HG02870 (cell line): ENCODE measurements around the gene CSNK2B.

Source experiments
- ATAC-seq: cut with Tn5 transposase; IDR thresholded peaks from one replicate; pipeline ENCODE4 v1.9.1; 2021; ENCODE audit warnings: mild to moderate bottlenecking, moderate library complexity; ENCODE audit not compliant: unreplicated experiment

CSNK2B gene

GRCh38 chr6:31660381-31661261 is 5.3 kb upstream of the CSNK2B start, which contains the start of gene C6orf47:
C6orf47 (minus strand) TSS chr6:31660778; CDS start chr6:31659947, 831 bp downstream.
- peak; percentile 41 for ATAC-seq

DNA sequence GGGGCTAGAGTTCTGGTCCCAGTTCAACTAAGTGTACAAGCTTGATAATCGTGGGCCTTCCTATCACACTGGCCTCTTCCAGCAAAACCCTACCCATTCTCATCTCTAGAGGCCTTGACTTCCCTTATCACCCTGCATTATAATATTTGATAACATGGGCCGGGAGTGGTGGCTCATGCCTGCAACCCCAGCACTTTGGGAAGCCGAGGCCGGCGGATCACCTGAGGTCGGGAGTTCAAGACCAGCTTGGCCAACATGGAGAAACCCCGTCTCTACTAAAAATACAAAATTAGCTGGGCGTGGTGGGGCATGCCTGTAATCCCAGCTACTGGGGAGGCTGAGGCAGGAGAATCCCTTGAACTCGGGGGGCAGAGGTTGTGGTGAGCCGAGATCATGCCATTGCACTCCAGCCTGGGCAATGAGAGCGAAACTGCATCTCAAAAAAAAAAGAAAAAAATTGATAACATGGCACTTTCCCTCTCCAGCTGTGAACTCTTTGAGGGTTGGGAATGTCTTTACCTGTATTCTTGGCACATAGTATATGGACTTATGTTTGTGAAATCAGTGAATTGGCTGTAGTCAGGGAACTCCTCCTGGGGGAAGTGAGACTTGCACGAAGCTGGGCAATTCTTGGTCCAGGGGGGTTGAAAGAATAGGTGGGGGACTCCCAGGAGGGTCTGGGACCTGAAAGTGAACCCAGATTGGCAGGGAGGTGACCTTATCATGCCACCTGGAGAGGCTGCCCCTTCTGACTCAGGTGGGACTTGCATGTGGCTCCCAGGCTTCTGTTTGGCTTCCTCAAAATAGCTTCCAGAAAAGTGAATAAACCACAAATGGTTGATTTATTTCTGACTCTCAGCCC is 4.4 kb upstream of the CSNK2B start:
- no peak for ATAC-seq

- ATAC-seq: no peak
These were observed 3.7 kb upstream of the CSNK2B start for GRCh38 chr6:31662124-31662723.

GRCh38 chr6:31663126-31663960 is 2.5 kb upstream of the CSNK2B start:
- no peak for ATAC-seq

- no peak for ATAC-seq
These were observed 1.7 kb upstream of the CSNK2B start for GRCh38 chr6:31663961-31664789.

- peak; percentile 35 for ATAC-seq
These were observed 935 bp upstream of the CSNK2B start, which contains the start of gene GPANK1 for GRCh38 chr6:31664790-31665500. GPANK1 (minus strand) TSS chr6:31664997; CDS start chr6:31664478, 519 bp downstream.

DNA sequence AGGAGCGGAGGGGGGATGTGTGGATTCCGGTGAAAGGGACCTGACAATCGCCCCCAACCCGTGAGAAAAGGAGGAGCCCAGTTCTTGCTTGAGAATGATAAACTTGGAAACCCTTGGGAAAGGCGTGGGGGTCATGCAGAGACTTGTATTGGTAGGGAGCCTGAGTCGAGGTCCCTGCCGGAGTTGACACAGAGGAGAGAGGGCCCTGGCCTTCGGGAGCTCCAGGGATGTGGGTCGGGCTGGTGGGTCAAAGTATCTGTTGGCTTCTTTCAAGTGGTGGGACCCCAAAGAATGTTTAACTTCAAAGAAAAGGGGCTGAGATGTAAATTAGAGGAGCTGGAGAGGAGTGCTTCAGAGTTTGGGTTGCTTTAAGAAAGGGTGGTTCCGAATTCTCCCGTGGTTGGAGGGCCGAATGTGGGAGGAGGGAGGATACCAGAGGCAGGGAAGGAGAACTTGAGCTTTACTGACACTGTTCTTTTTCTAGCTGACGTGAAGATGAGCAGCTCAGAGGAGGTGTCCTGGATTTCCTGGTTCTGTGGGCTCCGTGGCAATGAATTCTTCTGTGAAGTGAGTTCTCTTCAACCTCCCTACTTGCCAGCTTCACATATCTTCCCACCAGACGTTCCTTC is 571 bp downstream of the CSNK2B start:
- ATAC-seq: no peak

DNA sequence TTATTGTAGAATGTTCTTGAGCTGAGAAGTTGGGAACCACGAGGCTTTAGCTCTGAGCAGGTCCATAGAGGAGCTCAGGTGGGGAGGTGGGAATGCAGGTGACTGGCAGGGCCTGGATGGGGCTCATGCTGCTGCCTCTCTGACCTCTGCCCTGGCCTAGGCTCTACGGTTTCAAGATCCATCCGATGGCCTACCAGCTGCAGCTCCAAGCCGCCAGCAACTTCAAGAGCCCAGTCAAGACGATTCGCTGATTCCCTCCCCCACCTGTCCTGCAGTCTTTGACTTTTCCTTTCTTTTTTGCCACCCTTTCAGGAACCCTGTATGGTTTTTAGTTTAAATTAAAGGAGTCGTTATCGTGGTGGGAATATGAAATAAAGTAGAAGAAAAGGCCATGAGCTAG is 3.8 kb downstream of the CSNK2B start, which contains the start of gene LY6G5B:
Gene LY6G5B (plus strand): TSS at position 301 of the 400 bp plus-strand sequence. CDS start 975 bp downstream, outside the sequence.
- ATAC-seq: no peak

DNA sequence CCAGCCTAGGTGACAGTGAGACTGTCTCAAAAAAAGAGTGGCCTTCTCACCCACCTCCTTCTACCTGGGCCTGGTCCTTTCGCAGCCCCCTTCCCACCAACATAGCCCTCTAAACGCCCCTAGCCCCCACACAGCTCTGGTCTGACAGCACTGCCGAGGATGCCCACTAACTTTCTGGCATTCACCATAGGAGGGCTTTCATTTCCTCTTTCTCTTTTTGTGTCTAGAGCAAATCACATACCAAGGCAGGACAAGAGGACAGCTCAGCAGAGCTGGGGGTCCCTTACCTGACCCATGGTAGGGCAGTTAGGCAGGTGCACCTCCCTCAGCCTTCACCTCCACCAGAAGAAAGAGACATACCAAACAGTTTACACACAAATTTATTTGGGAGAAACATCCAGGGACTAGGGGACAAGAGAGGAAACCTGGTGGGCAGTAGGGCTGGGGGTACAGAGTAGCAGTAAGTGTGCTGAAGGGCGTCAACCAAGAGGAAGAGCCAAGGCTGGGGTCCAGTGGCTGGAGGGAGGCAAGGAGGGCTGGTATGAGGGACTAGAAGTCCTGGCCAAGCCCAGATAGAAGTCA is 10.5 kb downstream of the CSNK2B start:
- ATAC-seq: no peak

DNA sequence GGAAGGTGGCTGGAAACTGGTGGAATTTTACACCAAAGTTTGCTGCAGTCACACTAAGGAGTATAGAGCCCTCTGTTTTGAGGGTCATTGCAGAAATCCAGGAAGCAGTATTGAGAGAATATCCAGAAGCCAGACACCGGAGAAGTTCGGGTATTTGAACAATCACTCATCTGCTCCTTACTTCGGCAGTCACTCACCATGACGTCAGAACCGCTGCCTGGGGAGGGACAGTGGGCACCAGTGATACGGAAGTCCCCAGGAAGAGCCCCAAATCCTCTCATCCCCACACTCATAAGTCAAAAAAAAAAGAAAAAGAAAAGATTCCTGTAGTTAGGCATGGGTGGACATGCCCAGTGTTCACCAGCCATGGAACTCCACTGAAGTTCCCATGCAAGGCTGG is 11.0 kb downstream of the CSNK2B start:
- ATAC-seq: no peak

- no peak for ATAC-seq
These were observed 12.1 kb downstream of the CSNK2B start for GRCh38 chr6:31677955-31678354.

DNA sequence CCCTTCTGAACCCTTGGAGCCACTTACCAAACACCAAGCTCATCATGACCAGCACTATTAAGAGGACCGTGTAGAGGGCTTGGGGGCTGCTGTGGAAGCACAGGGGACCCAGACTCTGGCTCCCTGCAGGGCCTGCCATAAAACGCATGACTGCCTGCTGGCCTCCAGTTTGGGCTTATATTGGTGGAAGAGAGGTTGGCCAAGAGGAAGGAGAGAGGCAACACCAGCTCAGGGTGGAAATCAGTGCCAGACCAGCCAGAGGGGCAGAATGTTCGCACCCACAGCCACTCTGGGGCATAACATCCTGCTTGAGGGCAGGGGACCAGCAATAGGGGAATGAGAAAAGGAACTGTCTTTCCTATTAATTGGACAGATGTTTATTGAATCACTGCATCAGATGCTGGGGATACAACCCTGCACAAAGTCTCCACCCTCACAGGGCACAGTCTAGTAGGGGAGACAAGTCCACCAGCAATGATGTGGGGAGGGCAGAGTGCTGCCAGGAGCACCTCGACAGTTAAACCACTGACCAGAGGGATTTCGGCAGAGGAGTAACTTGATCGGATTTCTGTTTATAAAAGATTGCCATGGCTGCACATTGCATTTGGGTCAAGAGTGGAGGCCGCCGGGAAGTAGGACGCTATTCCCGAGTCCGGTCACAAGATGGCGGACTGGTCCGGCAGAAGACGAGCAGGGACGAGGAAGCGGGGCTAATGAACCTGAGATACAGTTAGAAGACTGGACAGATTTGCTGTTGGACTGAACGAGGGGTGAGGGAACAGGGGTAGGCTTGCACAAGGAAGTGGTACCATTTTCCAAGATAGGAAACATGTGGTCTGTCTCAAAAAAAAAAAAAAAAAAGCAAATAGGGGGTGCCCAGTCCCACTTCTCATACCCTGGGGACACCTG is 14.6 kb downstream of the CSNK2B start, which contains the start of gene LY6G5C:
Gene LY6G5C (minus strand): TSS at position 842 of the 909 bp plus-strand sequence. CDS start 694 bp downstream, at position 148.
- no peak for ATAC-seq

GRCh38 chr6:31681135-31681671 is 15.3 kb downstream of the CSNK2B start:
- ATAC-seq: no peak

DNA sequence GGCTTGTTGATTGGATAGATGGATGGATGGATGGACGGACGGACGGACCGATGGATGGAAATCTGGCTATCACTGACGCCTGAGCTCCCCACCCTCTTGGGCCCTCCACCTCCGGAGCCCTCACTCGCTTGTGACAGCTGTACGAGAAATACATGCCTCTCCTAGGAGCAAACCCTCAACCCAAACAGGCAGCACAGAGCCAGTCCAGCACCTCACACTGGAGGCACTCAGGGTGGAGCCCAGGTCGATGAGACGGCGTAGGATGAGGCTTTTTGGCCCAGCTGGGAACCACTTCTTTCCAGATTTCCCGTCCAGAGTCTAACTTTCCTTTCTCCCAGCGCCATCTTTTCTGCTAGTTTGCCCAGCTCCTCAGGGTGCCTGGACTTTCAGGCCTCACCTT is 17.7 kb downstream of the CSNK2B start:
- ATAC-seq: no peak

DNA sequence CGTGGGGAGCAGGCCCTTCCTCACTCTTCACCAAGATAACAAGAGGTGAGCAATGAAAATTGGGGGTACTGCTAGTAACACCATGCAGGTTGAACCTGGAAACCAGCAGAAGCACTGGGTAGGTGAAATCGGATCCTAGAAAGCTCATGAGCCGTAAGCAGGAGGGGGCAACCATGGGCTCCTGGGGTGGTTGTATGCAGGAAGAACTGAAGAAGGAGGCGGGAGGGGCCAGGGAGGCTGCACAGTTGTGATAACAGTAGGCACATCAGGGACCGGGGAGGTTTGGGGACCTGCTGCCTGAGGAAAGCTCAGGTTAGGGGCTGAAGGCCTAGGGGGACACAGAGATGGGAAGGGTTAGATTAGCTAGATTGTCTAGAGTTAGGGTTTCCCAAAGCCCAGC is 20.6 kb downstream of the CSNK2B start:
- ATAC-seq: no peak

- ATAC-seq: no peak
These were observed 21.4 kb downstream of the CSNK2B start for GRCh38 chr6:31687321-31687720.
